ENCODE results near the gene MBP.

Gene MBP

GRCh38 chr18:76941284-76941683, 191.3 kb downstream of the MBP start:
- DNase-seq (ENCODE audit: low spot score): no peak

- DNase-seq (ENCODE audit: low spot score): no peak
Measured at GRCh38 chr18:76938619-76939018, 194.0 kb downstream of the MBP start.

- no peak for DNase-seq (ENCODE audit: low spot score)
Measured at GRCh38 chr18:76937597-76937996, 195.0 kb downstream of the MBP start.

- DNase-seq (ENCODE audit: low spot score): no peak
Measured at GRCh38 chr18:76936877-76937276, 195.7 kb downstream of the MBP start.

- no peak for DNase-seq (ENCODE audit: low spot score)
Measured at GRCh38 chr18:76935722-76936337, 196.8 kb downstream of the MBP start.

- no peak for DNase-seq (ENCODE audit: low spot score)
Measured at GRCh38 chr18:76932026-76932819, 200.4 kb downstream of the MBP start.

GRCh38 chr18:76931171-76931570, 201.4 kb downstream of the MBP start:
- no peak for DNase-seq (ENCODE audit: low spot score)
